ENCODE data around the gene MACROH2A1. TPM values are rescaled to one million over a fixed set of nuclear protein-coding genes. Genes with fewer than 3 reads are reported as not detected.

The MACROH2A1 gene
- total and polyA plus RNA-seq, 2 donors (not counting 1 experiment from before 2014, with no cell fraction given) = 95.6 to 191 TPM

- peak overlapping the region; percentile 51 for H3K27ac ChIP-seq (ENCODE audit: insufficient read depth, low read length)
- no peak overlapping the region for H3K9ac ChIP-seq (ENCODE audit: insufficient read depth, low read length)
- DNase-seq (ENCODE audit: low read depth in 2 of 2) = peak; percentile 91 to 96
- no peak overlapping the region for H2AFZ ChIP-seq (ENCODE audit: low read length)
- H3K4me1 ChIP-seq (ENCODE audit: control insufficient read depth, extremely low read depth, insufficient read depth, low read length) = peaks cover 40% of the 10 kb centered on the region
- peak overlapping the region; percentile 77 for H3K4me2 ChIP-seq (ENCODE audit: extremely low read depth, insufficient read depth, low read length)
- H3K79me2 ChIP-seq (ENCODE audit: control insufficient read depth, insufficient read depth, low read length) = peaks cover 4% of the 10 kb centered on the region
- H4K20me1 ChIP-seq (ENCODE audit: control insufficient read depth, extremely low read depth, insufficient read depth, low read length) = no peaks in the 10 kb centered on the region
- no peaks in the 10 kb centered on the region for H3K9me3 ChIP-seq (ENCODE audit: control insufficient read depth, insufficient read depth, low read depth, low read length)
- no peak overlapping the region for H3K4me3 ChIP-seq (replicated peaks in 1 of 4; ENCODE audit: control extremely low read depth in 1 of 4, insufficient read depth in 1 of 4, low read depth in 3 of 4, low read length in 4 of 4)
- TF ChIP-seq, protein P1, sequence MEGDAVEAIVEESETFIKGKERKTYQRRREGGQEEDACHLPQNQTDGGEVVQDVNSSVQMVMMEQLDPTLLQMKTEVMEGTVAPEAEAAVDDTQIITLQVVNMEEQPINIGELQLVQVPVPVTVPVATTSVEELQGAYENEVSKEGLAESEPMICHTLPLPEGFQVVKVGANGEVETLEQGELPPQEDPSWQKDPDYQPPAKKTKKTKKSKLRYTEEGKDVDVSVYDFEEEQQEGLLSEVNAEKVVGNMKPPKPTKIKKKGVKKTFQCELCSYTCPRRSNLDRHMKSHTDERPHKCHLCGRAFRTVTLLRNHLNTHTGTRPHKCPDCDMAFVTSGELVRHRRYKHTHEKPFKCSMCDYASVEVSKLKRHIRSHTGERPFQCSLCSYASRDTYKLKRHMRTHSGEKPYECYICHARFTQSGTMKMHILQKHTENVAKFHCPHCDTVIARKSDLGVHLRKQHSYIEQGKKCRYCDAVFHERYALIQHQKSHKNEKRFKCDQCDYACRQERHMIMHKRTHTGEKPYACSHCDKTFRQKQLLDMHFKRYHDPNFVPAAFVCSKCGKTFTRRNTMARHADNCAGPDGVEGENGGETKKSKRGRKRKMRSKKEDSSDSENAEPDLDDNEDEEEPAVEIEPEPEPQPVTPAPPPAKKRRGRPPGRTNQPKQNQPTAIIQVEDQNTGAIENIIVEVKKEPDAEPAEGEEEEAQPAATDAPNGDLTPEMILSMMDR (conservative IDR thresholded peaks at IDR 0.05 in 1 of 2, IDR thresholded peaks at IDR 0.05 in 1 of 2; ENCODE audit: low read depth in 1 of 2, low read length in 2 of 2) = no peak
- TF ChIP-seq EZH2 (IDR thresholded peaks at IDR 0.05; ENCODE audit: low read length, missing control alignments) = no peak
- no peaks in the 10 kb centered on the region for H3K27me3 ChIP-seq (ENCODE audit: control insufficient read depth, insufficient read depth, low read length)
- H3K36me3 ChIP-seq (ENCODE audit: control insufficient read depth, insufficient read depth, low read length) = peaks cover 6% of the 10 kb centered on the region
Observed at GRCh38 chr5:135353952-135354721, 44.9 kb downstream of the MACROH2A1 start.

- Histone ChIP-seq H3K79me2 (ENCODE audit: control insufficient read depth, insufficient read depth, low read length) (peaks cover 3% of the 10 kb centered on the region), H4K20me1 (ENCODE audit: control insufficient read depth, extremely low read depth, insufficient read depth, low read length) (no peaks in the 10 kb centered on the region), H3K9ac (ENCODE audit: insufficient read depth, low read length) (no peak overlapping the region), H3K27me3 (ENCODE audit: control insufficient read depth, insufficient read depth, low read length) (no peaks in the 10 kb centered on the region), H3K27ac (ENCODE audit: insufficient read depth, low read length) (no peak overlapping the region), H3K4me2 (ENCODE audit: extremely low read depth, insufficient read depth, low read length) (no peak overlapping the region), H3K4me1 (ENCODE audit: control insufficient read depth, extremely low read depth, insufficient read depth, low read length) (peaks cover 22% of the 10 kb centered on the region), H2AFZ (ENCODE audit: low read length) (no peak overlapping the region), H3K4me3 (replicated peaks in 1 of 4; ENCODE audit: control extremely low read depth in 1 of 4, insufficient read depth in 1 of 4, low read depth in 3 of 4, low read length in 4 of 4) (no peak overlapping the region), H3K9me3 (ENCODE audit: control insufficient read depth, insufficient read depth, low read depth, low read length) (no peaks in the 10 kb centered on the region), H3K36me3 (ENCODE audit: control insufficient read depth, insufficient read depth, low read length) (peaks cover 5% of the 10 kb centered on the region)
- no peak for DNase-seq (ENCODE audit: low read depth in 2 of 2)
- TF ChIP-seq EZH2 (IDR thresholded peaks at IDR 0.05; ENCODE audit: low read length, missing control alignments) = no peak
- TF ChIP-seq, protein P1 (conservative IDR thresholded peaks at IDR 0.05 in 1 of 2, IDR thresholded peaks at IDR 0.05 in 1 of 2; ENCODE audit: low read depth in 1 of 2, low read length in 2 of 2) = no peak
Observed at GRCh38 chr5:135350536-135350935, 48.5 kb downstream of the MACROH2A1 start.

DNA sequence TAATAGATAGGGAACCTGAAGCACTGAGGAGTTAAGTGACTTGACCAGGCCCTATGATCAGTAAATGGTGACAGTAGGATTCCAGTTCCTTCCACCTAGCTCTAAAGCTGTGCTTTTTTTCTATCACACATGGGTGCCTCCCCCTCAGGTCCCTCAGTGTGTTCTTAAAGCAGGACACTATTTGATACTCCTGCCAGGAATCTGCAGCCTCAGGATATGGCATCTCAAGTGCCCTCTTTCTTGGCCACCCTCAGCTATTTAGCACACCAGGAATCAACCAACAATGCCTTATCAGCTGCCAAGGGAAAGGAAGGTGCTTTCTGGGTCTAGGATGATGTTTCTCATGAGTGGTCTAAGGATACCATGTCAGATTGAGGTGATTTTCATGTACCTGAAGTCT, 49.1 kb downstream of the MACROH2A1 start:
- Histone ChIP-seq H3K27ac (ENCODE audit: insufficient read depth, low read length) (no peak overlapping the region), H3K4me1 (ENCODE audit: control insufficient read depth, extremely low read depth, insufficient read depth, low read length) (peaks cover 17% of the 10 kb centered on the region), H4K20me1 (ENCODE audit: control insufficient read depth, extremely low read depth, insufficient read depth, low read length) (no peaks in the 10 kb centered on the region), H3K4me2 (ENCODE audit: extremely low read depth, insufficient read depth, low read length) (no peak overlapping the region), H3K9ac (ENCODE audit: insufficient read depth, low read length) (no peak overlapping the region), H3K36me3 (ENCODE audit: control insufficient read depth, insufficient read depth, low read length) (peaks cover 6% of the 10 kb centered on the region), H3K27me3 (ENCODE audit: control insufficient read depth, insufficient read depth, low read length) (no peaks in the 10 kb centered on the region), H3K4me3 (replicated peaks in 1 of 4; ENCODE audit: control extremely low read depth in 1 of 4, insufficient read depth in 1 of 4, low read depth in 3 of 4, low read length in 4 of 4) (no peak overlapping the region), H3K79me2 (ENCODE audit: control insufficient read depth, insufficient read depth, low read length) (peaks cover 3% of the 10 kb centered on the region), H2AFZ (ENCODE audit: low read length) (no peak overlapping the region), H3K9me3 (ENCODE audit: control insufficient read depth, insufficient read depth, low read depth, low read length) (no peaks in the 10 kb centered on the region)
- TF ChIP-seq, protein P1 (conservative IDR thresholded peaks at IDR 0.05 in 1 of 2, IDR thresholded peaks at IDR 0.05 in 1 of 2; ENCODE audit: low read depth in 1 of 2, low read length in 2 of 2) = no peak
- TF ChIP-seq EZH2 (IDR thresholded peaks at IDR 0.05; ENCODE audit: low read length, missing control alignments) = no peak
- DNase-seq (ENCODE audit: low read depth in 2 of 2) = no peak
